WTC11 (cell line): ENCODE results near the gene ABL1. TPM values are rescaled to one million over a fixed set of nuclear protein-coding genes. Genes with fewer than 3 reads are reported as not detected.

Experiments
- ATAC-seq: fragments of 200-7000 bp; cut with Tn5 transposase; 2 replicates; pipeline ENCODE4 v1.10.0; 2021; ENCODE audit warnings: mild to moderate bottlenecking, moderate library complexity
- CTCF ChIA-PET: fragments of 300-600 bp; sonication (Branson Sonifier 250); formaldehyde crosslinking; loops from one replicate; lab custom pipeline; 2021; ENCODE audit warnings: antibody characterized with exemption; lab: Charles Lee
- POLR2A ChIA-PET: fragments of 350-600 bp; sonication (Branson Sonifier 250); formaldehyde crosslinking; loops from one replicate; lab custom pipeline; 2021; ENCODE audit warnings: antibody characterized with exemption; lab: Charles Lee
- DNase-seq: peaks from one replicate; pipeline ENCODE4 v3.0.0; 2021; ENCODE audit warnings: low spot score
- H3K27ac Mint-ChIP-seq: 2 replicates; pipeline ENCODE4 v1.8.0; 2021; ENCODE audit warnings: mixed read lengths
- H3K27me3 Mint-ChIP-seq: 2 replicates; pipeline ENCODE4 v1.8.0; 2021; ENCODE audit warnings: low read depth, mild to moderate bottlenecking, moderate library complexity, mixed read lengths
- H3K36me3 Mint-ChIP-seq: 2 replicates; pipeline ENCODE4 v1.8.0; 2021; ENCODE audit warnings: mixed read lengths
- H3K4me1 Mint-ChIP-seq: 2 replicates; pipeline ENCODE4 v1.8.0; 2022; ENCODE audit warnings: mixed read lengths
- H3K4me3 Mint-ChIP-seq: 2 replicates; pipeline ENCODE4 v1.8.0; 2021; ENCODE audit warnings: mild to moderate bottlenecking, moderate library complexity, mixed read lengths
- H3K9me3 Mint-ChIP-seq: 2 replicates; pipeline ENCODE4 v1.8.0; 2021; ENCODE audit warnings: mixed read lengths
- E2F5 ChIP-seq: sonication (generic); formaldehyde crosslinking; IDR thresholded peaks from 2 replicates; pipeline ENCODE4 v1.8.1; 2022; ENCODE audit warnings: mild to moderate bottlenecking, moderate library complexity, missing genetic modification reagents
- EMX1 ChIP-seq: fragments of 250-450 bp; sonication (Bioruptor Pico); IDR thresholded peaks from 2 replicates; pipeline ENCODE4 v1.8.0; 2021; ENCODE audit warnings: mild to moderate bottlenecking
- FOXK1 ChIP-seq: sonication (generic); formaldehyde crosslinking; IDR thresholded peaks from 2 replicates; pipeline ENCODE4 v1.8.0; 2022; ENCODE audit warnings: mild to moderate bottlenecking, moderate library complexity, missing genetic modification reagents
- JUN ChIP-seq: sonication (generic); formaldehyde crosslinking; IDR thresholded peaks from 2 replicates; pipeline ENCODE4 v1.8.0; 2023; ENCODE audit warnings: mild to moderate bottlenecking, missing genetic modification reagents
- MXD4 ChIP-seq: fragments of 250-450 bp; sonication (Bioruptor Pico); IDR thresholded peaks from 2 replicates; pipeline ENCODE4 v1.8.0; 2021; ENCODE audit warnings: mild to moderate bottlenecking, moderate library complexity, borderline replicate concordance
- MYBL2 ChIP-seq: sonication (generic); formaldehyde crosslinking; IDR thresholded peaks from 2 replicates; pipeline ENCODE4 v1.8.1; 2023; ENCODE audit warnings: mild to moderate bottlenecking, moderate library complexity, missing genetic modification reagents
- NFE2L1 ChIP-seq: sonication (generic); formaldehyde crosslinking; IDR thresholded peaks from 2 replicates; pipeline ENCODE4 v1.8.1; 2023; ENCODE audit warnings: missing genetic modification reagents
- NR1H2 ChIP-seq: sonication (generic); formaldehyde crosslinking; IDR thresholded peaks from 2 replicates; pipeline ENCODE4 v1.9.0; 2021; ENCODE audit warnings: mild to moderate bottlenecking, moderate library complexity, missing genetic modification reagents
- NR3C1 ChIP-seq: sonication (generic); formaldehyde crosslinking; conservative IDR thresholded peaks from 2 replicates; pipeline ENCODE4 v1.8.1; 2023; ENCODE audit warnings: low read depth, mild to moderate bottlenecking, missing genetic modification reagents
- PREB ChIP-seq: sonication (generic); formaldehyde crosslinking; IDR thresholded peaks from 2 replicates; pipeline ENCODE4 v1.8.1; 2022; ENCODE audit warnings: mild to moderate bottlenecking, missing genetic modification reagents, moderate library complexity, borderline replicate concordance
- SMAD4 ChIP-seq: sonication (generic); formaldehyde crosslinking; IDR thresholded peaks from 2 replicates; pipeline ENCODE4 v1.8.0; 2022; ENCODE audit warnings: mild to moderate bottlenecking, missing genetic modification reagents
- SP1 ChIP-seq: sonication (generic); formaldehyde crosslinking; conservative IDR thresholded peaks from 2 replicates; pipeline ENCODE4 v1.8.1; 2022; ENCODE audit warnings: missing genetic modification reagents
- TEAD4 ChIP-seq: sonication (generic); formaldehyde crosslinking; IDR thresholded peaks from 2 replicates; pipeline ENCODE4 v1.8.0; 2022; ENCODE audit warnings: mild to moderate bottlenecking, missing genetic modification reagents
- ZNF396 ChIP-seq: fragments of 250-450 bp; sonication (Bioruptor Pico); IDR thresholded peaks from 2 replicates; pipeline ENCODE4 v1.8.0; 2021; ENCODE audit warnings: mild to moderate bottlenecking, moderate library complexity, borderline replicate concordance
- total RNA-seq: library from RNA; stranded (reverse); gene quantifications from 3 replicates; pipeline ENCODE4 v1.2.3, GENCODE V29; 2021
- TF ChIP-seq, protein P1 (sequence below): sonication (generic); formaldehyde crosslinking; IDR thresholded peaks from 2 replicates; pipeline ENCODE4 v1.8.0; 2023; ENCODE audit warnings: mild to moderate bottlenecking, missing genetic modification reagents
- TF ChIP-seq, protein P2 (sequence below): sonication (generic); formaldehyde crosslinking; IDR thresholded peaks from 2 replicates; pipeline ENCODE4 v1.8.1; 2023; ENCODE audit warnings: mild to moderate bottlenecking, missing genetic modification reagents, borderline replicate concordance
- TF ChIP-seq, protein P3 (sequence below): fragments of 250-450 bp; sonication (Bioruptor Pico); IDR thresholded peaks from 2 replicates; pipeline ENCODE4 v1.9.0; 2021; ENCODE audit warnings: mild to moderate bottlenecking, borderline replicate concordance

Gene ABL1
- total RNA-seq, 1 experiment from 2014 or later = 104 TPM

DNA sequence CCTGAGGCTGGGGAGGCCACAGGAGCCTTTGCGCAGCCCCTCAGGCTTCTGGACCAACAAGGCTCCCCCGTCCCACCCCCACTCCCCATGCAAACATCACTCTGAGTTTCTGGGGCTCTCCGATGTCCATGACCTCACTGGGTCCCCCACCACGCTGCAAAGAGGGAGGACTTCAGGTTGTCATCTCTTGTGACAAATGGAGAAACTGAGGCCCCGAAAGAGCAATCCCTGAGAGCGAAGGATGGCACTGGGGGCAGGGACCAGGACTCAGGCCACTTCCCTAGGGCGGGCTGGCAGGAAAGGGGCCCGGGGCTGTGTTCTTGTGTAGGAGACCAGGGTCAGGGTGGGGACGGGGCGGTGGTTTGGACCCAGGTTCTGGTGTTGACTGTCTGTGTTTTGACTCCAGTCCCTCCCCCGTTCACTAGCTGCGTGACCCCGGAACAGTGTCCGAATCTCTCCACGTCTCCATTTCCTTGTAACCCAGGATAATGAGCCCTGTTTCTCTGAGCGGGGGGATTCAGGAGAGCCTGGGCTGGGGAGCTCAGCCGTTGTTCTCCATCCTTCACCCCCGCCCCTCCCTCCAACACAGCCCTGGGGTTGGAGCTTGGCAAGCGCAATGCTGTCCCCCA, 90.1 kb downstream of the ABL1 start (continued):
- TF ChIP-seq MXD4 (CRISPR knock-in tag) (no peak), SP1 (no peak)

- Mint-ChIP-seq H3K4me3 (no peak overlapping the region), H3K9me3 (no peaks in the 10 kb centered on the region), H3K4me1 (peaks cover 16% of the 10 kb centered on the region), H3K27ac (no peak overlapping the region), H3K27me3 (no peaks in the 10 kb centered on the region), H3K36me3 (no peaks in the 10 kb centered on the region)
- no peak for TF ChIP-seq NR1H2 (CRISPR knock-in tag)
- TF ChIP-seq SP1 = no peak
- TF ChIP-seq EMX1 (CRISPR knock-in tag) = no peak
- TF ChIP-seq JUN (CRISPR knock-in tag) = no peak
- TF ChIP-seq, protein P1, sequence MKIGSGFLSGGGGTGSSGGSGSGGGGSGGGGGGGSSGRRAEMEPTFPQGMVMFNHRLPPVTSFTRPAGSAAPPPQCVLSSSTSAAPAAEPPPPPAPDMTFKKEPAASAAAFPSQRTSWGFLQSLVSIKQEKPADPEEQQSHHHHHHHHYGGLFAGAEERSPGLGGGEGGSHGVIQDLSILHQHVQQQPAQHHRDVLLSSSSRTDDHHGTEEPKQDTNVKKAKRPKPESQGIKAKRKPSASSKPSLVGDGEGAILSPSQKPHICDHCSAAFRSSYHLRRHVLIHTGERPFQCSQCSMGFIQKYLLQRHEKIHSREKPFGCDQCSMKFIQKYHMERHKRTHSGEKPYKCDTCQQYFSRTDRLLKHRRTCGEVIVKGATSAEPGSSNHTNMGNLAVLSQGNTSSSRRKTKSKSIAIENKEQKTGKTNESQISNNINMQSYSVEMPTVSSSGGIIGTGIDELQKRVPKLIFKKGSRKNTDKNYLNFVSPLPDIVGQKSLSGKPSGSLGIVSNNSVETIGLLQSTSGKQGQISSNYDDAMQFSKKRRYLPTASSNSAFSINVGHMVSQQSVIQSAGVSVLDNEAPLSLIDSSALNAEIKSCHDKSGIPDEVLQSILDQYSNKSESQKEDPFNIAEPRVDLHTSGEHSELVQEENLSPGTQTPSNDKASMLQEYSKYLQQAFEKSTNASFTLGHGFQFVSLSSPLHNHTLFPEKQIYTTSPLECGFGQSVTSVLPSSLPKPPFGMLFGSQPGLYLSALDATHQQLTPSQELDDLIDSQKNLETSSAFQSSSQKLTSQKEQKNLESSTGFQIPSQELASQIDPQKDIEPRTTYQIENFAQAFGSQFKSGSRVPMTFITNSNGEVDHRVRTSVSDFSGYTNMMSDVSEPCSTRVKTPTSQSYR (CRISPR knock-in tag) = no peak
- TF ChIP-seq E2F5 = no peak
- TF ChIP-seq, protein P2, sequence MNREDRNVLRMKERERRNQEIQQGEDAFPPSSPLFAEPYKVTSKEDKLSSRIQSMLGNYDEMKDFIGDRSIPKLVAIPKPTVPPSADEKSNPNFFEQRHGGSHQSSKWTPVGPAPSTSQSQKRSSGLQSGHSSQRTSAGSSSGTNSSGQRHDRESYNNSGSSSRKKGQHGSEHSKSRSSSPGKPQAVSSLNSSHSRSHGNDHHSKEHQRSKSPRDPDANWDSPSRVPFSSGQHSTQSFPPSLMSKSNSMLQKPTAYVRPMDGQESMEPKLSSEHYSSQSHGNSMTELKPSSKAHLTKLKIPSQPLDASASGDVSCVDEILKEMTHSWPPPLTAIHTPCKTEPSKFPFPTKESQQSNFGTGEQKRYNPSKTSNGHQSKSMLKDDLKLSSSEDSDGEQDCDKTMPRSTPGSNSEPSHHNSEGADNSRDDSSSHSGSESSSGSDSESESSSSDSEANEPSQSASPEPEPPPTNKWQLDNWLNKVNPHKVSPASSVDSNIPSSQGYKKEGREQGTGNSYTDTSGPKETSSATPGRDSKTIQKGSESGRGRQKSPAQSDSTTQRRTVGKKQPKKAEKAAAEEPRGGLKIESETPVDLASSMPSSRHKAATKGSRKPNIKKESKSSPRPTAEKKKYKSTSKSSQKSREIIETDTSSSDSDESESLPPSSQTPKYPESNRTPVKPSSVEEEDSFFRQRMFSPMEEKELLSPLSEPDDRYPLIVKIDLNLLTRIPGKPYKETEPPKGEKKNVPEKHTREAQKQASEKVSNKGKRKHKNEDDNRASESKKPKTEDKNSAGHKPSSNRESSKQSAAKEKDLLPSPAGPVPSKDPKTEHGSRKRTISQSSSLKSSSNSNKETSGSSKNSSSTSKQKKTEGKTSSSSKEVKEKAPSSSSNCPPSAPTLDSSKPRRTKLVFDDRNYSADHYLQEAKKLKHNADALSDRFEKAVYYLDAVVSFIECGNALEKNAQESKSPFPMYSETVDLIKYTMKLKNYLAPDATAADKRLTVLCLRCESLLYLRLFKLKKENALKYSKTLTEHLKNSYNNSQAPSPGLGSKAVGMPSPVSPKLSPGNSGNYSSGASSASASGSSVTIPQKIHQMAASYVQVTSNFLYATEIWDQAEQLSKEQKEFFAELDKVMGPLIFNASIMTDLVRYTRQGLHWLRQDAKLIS (CRISPR knock-in tag) = no peak
- TF ChIP-seq, protein P3, sequence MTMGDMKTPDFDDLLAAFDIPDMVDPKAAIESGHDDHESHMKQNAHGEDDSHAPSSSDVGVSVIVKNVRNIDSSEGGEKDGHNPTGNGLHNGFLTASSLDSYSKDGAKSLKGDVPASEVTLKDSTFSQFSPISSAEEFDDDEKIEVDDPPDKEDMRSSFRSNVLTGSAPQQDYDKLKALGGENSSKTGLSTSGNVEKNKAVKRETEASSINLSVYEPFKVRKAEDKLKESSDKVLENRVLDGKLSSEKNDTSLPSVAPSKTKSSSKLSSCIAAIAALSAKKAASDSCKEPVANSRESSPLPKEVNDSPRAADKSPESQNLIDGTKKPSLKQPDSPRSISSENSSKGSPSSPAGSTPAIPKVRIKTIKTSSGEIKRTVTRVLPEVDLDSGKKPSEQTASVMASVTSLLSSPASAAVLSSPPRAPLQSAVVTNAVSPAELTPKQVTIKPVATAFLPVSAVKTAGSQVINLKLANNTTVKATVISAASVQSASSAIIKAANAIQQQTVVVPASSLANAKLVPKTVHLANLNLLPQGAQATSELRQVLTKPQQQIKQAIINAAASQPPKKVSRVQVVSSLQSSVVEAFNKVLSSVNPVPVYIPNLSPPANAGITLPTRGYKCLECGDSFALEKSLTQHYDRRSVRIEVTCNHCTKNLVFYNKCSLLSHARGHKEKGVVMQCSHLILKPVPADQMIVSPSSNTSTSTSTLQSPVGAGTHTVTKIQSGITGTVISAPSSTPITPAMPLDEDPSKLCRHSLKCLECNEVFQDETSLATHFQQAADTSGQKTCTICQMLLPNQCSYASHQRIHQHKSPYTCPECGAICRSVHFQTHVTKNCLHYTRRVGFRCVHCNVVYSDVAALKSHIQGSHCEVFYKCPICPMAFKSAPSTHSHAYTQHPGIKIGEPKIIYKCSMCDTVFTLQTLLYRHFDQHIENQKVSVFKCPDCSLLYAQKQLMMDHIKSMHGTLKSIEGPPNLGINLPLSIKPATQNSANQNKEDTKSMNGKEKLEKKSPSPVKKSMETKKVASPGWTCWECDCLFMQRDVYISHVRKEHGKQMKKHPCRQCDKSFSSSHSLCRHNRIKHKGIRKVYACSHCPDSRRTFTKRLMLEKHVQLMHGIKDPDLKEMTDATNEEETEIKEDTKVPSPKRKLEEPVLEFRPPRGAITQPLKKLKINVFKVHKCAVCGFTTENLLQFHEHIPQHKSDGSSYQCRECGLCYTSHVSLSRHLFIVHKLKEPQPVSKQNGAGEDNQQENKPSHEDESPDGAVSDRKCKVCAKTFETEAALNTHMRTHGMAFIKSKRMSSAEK (CRISPR knock-in tag) = no peak
- no peak for TF ChIP-seq NR3C1 (CRISPR knock-in tag)
- TF ChIP-seq PREB (CRISPR knock-in tag) = no peak
- no peak for TF ChIP-seq MYBL2 (CRISPR knock-in tag)
- TF ChIP-seq FOXK1 = no peak
- no peak for TF ChIP-seq TEAD4 (CRISPR knock-in tag)
- no peak for TF ChIP-seq NFE2L1 (CRISPR knock-in tag)
- no peak for TF ChIP-seq ZNF396 (CRISPR knock-in tag)
- no peak for TF ChIP-seq SMAD4
- no peak for DNase-seq
- no peak; the same call in 1 of the 2 replicates for ATAC-seq
- CTCF ChIA-PET = interaction anchor here (0.7 to 3.0 kb wide), 7 partner anchors 9 to 79 kb away, joined by 3 to 9 read pairs (median 3); no protein-coding TSS in a partner anchor
- POLR2A ChIA-PET = no interaction called here
Observed at GRCh38 chr9:130927338-130927737, 92.3 kb downstream of the ABL1 start.
